Measurements from ENCODE around the gene UBE2I.
"Not testable (repeated sequence)": the region's sequence is repeated elsewhere in the genome, so short reads cannot be mapped to it uniquely, and the experiment has no call there.

DNA sequence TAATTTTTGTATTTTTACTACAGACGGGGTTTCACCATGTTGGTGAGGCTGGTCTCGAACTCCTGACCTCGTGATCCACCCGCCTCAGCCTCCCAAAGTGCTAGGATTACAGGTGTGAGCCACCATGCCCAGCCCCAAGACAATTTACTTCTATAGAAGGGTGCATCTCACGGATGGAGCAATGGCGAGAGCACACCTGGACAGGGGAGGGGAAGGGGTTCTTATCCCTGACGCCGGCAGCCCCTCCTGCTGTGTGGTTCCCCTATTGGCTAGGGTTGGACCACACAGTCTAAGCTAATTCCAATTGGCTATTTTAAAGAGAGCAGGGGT is 12.8 kb upstream of the UBE2I start:
- TF ChIP-seq, protein P1, sequence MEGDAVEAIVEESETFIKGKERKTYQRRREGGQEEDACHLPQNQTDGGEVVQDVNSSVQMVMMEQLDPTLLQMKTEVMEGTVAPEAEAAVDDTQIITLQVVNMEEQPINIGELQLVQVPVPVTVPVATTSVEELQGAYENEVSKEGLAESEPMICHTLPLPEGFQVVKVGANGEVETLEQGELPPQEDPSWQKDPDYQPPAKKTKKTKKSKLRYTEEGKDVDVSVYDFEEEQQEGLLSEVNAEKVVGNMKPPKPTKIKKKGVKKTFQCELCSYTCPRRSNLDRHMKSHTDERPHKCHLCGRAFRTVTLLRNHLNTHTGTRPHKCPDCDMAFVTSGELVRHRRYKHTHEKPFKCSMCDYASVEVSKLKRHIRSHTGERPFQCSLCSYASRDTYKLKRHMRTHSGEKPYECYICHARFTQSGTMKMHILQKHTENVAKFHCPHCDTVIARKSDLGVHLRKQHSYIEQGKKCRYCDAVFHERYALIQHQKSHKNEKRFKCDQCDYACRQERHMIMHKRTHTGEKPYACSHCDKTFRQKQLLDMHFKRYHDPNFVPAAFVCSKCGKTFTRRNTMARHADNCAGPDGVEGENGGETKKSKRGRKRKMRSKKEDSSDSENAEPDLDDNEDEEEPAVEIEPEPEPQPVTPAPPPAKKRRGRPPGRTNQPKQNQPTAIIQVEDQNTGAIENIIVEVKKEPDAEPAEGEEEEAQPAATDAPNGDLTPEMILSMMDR (IDR thresholded peaks at IDR 0.05) = not testable (repeated sequence)
- TF ChIP-seq POLR2A (IDR thresholded peaks at IDR 0.05) = not testable (repeated sequence)
